Hematopoietic multipotent progenitor cell treated with erythropoietin and hydrocortisone succinate and interleukin-3 and kit ligand, for 6 days (in vitro differentiated cells): Measurements from ENCODE around the gene GLT6D1.

Source experiments
- DNase-seq: peaks from one replicate; pipeline ENCODE4 v3.0.0-alpha.2; 2015

Gene GLT6D1

DNA sequence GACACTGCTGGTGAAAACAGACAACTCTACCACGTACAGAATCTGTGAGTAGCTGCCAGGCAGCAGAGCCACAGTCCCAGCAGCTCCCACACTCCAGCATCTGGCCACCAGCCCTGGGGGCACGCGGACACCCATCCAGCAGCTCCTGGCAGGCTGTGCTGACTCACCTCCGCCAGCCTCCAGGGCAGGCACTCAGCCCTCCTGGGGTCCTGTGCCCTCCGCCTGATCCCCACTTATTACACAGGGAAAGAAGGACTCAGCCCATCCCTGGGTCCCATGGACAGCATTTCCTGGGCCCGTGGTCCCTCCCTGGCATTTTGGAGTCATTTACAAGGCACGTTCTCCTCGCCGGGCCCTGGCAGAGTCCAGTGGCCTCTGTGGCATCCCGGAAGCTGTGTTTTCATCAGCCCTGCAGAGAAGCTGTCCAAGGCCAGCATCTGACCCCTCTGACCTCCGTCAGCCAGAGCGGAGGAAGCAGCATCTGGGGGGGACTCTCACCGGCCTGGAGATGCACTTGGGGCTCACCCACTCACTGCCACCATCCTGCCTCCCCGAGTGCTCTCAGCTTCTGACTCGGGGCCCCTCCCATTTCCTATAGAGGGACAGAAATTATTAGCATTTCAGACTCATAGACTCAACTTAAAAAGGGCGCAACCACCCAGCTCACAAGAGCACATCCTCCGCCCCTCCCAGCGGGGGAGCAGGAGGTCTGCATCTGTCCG is 56.2 kb downstream of the GLT6D1 start:
- no peak for DNase-seq

DNA sequence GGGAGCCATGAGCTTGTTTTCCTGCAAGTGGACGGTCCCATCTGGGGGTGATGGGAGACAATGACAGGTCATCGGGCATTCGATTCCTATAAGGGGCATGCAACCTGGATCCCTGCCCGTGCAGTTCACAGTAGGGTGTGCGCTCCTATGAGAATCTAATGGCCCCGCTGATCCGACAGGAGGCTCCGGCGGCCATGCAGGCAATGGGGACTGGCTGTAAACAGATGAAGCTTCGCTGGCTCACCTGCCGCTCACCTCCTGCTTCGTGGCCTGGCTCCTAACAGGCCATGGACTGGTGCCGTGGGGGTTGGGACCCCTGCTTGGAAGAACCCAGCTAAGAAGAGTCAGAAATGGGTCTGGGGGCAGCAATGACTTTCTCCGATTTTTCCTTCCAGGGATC is 56.8 kb downstream of the GLT6D1 start:
- no peak for DNase-seq

DNA sequence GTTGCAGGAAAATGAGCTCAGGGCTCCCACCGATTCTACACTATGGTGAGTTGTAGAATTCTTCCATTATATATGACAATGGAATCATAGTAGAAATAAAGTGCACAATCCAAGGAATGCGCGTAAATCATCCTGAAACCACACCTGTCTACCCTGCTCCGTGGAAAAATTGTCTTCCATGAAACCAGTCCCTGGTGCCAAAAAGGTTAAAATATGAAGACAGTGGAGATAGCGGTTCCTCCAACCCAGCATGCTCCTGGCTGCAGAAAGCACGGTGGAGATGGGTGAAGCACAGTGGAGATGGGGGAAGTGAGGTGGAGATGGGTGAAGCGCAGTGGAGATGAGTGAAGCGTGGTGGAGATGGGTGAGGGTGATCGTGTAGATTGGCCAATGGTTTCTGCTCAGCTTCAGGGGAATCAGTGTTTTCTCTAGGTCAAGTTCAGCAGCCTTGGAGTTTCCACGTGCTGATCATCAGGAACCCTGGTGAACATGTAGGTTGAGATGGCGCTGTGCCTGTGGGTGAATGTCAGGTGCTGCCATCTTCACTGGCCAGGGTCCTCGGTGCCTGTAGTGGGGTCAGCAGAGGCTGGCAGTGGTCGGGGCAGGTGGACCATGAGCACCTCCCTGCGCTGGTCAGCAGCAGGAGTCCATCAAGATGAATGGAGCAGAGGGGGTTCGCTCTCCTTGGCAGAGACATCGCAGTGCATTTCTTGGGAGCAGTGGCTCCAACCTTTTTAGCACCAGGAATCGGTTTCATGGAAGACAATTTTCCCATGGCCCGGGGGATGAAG is 57.5 kb downstream of the GLT6D1 start:
- no peak for DNase-seq

DNA sequence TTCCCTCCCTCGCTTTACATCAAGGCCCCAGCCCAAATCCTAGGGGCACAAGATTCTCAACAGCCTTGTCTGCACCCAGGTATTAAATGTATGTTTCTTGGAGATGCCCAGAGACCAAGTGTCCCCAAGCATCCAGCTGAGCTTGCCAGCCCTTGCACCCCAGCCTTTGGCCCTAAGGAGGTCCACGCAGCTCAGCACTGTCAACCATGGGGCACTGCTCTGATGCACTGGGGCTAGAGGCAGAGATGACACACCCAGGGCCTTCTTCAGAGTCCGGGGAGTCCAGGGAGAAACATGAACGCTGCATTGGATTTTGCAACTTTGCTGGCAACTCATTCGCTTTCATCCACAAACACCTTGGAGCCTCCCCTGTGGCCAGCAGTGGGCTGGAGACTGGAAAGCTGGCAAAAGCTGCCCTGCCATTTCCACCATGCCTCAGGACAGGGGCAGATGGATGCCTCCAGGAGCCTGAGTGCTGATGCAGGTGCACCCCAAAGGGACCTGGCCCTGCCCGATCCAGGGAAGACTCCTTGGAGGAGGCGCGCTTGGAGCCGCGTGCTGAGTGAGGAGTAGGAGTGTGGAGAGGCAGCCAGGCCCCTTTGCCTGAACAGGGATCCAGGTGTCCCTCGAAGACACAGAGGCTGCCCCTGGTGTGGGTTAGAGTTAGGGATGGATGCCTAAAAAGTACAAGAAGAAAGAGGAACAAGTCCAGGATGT is 58.5 kb downstream of the GLT6D1 start:
- DNase-seq: no peak

DNA sequence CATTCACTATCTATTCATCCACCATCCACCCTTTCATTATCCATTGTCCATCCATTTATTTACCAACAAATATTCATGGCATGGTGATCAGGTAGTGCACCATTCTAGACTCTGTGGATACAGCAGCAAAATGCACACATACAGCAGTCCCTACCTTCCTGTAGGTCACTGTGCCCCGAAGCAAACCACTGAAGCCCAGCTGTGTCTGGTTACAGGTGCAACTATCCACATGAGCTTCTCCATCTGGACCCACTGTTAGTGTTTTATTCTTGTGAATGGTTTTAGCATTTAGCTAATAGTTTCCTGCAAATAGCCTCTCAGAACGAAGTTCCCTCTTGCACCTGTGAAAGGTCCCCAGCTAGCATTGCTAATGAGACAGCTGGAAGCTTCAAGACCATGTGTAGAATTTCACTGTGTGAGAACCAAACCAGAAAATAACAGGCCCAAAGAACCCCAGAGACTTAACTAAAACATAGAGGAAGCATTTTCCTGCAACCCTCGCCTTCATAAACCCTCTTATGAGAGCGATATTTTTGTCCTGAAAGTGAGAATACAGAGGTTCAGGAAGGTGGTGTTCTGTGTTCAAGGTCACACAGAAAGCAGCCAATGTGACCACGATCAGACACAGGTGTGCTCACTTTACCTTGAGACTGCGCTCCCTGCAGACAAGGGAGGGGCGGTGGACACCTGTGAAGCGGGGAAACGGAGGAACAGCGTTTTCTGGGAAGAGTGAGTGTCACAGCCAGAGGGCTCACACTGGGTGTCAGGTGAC is 59.3 kb downstream of the GLT6D1 start:
- DNase-seq: no peak

DNA sequence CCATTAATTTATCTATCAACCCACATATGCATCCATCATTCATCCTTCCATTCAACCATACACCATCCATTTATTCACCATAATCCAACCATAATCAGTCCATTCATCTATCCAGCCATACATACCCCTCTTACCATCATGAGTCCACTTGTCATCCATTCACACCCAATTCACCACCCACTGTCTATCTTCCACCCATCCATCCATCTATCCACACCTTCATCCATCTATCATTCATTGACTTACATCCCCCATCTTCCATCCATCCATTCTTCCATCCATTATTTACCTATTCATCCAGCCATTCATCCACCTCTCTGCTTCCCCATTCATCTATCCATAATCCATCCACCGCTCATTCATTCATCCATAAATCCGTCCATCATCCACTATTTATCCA is 60.0 kb downstream of the GLT6D1 start:
- no peak for DNase-seq

DNA sequence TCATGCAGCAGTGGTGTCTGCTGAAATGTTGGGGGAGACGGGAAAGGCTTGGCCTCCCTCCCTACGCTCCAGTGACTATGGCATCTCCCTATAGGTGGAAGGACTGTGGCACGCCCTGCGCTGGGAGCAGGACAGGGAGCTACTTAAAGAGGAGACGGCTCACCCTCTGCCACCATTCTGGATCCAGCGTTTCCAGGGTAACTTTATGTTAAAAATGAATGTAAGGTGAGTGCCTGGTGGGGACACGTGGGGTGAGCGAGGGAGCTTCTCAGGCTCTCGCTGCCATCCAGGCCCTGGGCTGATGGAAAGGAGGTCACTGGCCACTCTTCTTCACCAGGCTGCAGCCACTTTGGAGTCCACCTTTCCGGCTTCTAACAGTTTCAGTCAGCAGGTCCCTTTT is 62.1 kb downstream of the GLT6D1 start:
- DNase-seq: no peak

DNA sequence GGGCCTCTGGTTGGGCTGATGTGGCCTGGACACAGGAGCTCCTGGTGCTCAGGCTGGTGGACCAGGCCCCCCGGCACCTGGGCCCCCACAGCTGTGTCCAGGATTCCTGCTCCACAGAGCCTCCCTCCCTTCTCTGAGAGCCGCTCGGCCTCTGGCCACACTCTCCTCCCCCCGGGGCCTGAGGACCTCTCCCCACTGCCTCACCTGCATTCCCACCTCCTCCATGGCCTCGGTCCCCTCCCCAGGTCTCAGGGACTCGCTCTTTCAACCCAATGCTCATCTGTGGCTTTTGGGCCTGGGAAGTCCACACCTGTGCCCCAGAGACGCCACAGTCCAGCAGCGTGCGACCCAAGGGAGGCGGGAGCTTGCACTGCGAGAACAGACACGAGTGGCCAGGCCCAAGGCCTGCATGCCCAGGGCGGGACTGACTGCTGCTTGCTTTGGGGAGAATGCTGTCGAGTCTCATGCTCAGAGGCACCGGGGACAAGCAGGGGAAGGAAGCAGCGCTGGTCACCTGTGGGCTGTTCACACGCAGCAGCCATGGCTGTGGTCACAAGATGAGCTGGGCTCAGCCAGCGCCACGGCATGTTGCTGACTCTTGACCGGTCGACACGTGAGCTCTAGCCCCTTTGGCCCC is 63.2 kb downstream of the GLT6D1 start:
- no peak for DNase-seq

DNA sequence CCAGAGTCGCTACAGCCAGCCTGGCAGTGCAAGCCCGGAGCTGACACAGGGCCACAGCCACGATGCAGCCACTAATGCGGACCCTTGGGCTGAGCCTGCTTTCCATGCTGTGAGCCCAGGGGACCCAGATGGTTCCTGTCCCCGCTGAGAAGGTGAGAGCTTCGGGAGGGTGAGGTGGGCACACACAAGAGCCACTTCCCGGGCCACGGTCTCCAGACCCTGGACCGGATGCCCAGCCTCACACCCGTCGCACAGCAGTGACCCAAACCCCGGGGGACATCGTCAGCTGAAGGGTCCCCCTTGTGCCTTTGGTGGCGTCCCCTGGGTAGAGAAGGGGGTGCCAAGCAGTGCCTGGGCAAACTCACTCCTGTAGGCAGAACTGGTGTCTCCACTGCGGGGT is 64.4 kb downstream of the GLT6D1 start:
- no peak for DNase-seq

DNA sequence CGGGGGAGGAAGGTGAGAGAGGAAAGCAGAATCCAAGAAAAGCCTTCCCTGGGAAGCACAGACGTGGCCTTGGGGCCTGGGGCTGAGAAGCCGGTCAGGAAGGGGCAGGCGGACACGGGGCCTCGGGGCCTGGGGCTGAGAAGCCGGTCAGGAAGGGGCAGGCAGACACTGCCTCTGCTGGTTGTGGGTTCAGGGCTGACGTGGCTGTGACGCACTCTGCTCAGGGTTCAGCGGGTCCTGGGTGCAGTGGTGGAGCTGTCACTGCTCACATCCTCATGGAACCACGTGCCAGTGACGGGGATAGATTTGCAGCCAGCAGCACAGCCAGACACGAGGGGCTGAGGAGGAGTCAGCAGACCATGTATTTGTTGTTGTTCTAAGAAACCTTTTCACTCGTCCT is 65.0 kb downstream of the GLT6D1 start:
- DNase-seq: no peak
